Panc1 (cell line): ENCODE data around the gene NDUFB1. TPM values are rescaled to one million over a fixed set of nuclear protein-coding genes. Genes with fewer than 3 reads are reported as not detected.

Source experiments
- ATAC-seq: fragments of 200-7000 bp; cut with Tn5 transposase; 2 replicates; pipeline ENCODE4 v1.9.1; 2020; ENCODE audit warnings: mild to moderate bottlenecking, moderate library complexity
- BruUV-seq: library from RNA; stranded (reverse); fragments of 400-500 nt; replicated peaks from 2 replicates; lab custom pipeline; 2021; lab: Mats Ljungman, UMichigan
- CTCF ChIA-PET: fragments of 300-600 bp; sonication (Branson Sonifier 250); formaldehyde crosslinking; loops from one replicate; lab custom pipeline; 2022; ENCODE audit warnings: antibody characterized with exemption; lab: Charles Lee
- POLR2A ChIA-PET: fragments of 300-600 bp; sonication (Branson Sonifier 250); formaldehyde crosslinking; loops from one replicate; lab custom pipeline; 2022; ENCODE audit warnings: antibody characterized with exemption; lab: Charles Lee
- DNase-seq: peaks from one replicate; pipeline ENCODE4 v3.0.0-alpha.2; 2010; ENCODE audit warnings: low read depth, low spot score
- H3K27ac ChIP-seq: 2 replicates; pipeline ENCODE4 v1.5.1; 2011; ENCODE audit warnings: mild to moderate bottlenecking, low read length, inconsistent platforms
- H3K27me3 ChIP-seq: fragments of 200-500 bp; sonication (Bioruptor generic); 2 replicates; pipeline ENCODE4 v1.6.0; 2014; ENCODE audit warnings: low read length, inconsistent platforms; ENCODE audit not compliant: control insufficient read depth, insufficient read depth
- H3K36me3 ChIP-seq: fragments of 200-500 bp; sonication (Bioruptor generic); 2 replicates; pipeline ENCODE4 v1.5.1; 2014; ENCODE audit warnings: inconsistent platforms, mild to moderate bottlenecking, low read length, moderate library complexity; ENCODE audit not compliant: control insufficient read depth, insufficient read depth
- H3K4me1 ChIP-seq: 2 replicates; pipeline ENCODE4 v1.5.1; 2011; ENCODE audit warnings: inconsistent platforms, mild to moderate bottlenecking, low read length, moderate library complexity; ENCODE audit not compliant: control insufficient read depth, insufficient read depth
- H3K4me3 ChIP-seq, 2 experiments: 2 replicates each; pipeline ENCODE4 v1.5.1; 2011 to 2012; ENCODE audit warnings: low read depth in 2 of 2, low read length in 2 of 2, mild to moderate bottlenecking in 2 of 2, inconsistent platforms in 1 of 2, moderate library complexity in 1 of 2
- H3K9me3 ChIP-seq: fragments of 200-500 bp; sonication (Bioruptor generic); 2 replicates; pipeline ENCODE4 v1.5.1; 2014; ENCODE audit warnings: low read depth, mild to moderate bottlenecking, inconsistent platforms, low read length, moderate library complexity; ENCODE audit not compliant: control insufficient read depth, insufficient read depth
- POLR2AphosphoS5 ChIP-seq: IDR thresholded peaks from 2 replicates; pipeline ENCODE4 v1.6.1; 2012; ENCODE audit warnings: mild to moderate bottlenecking, low read depth, low read length, moderate library complexity
- SIN3A ChIP-seq: IDR thresholded peaks from 2 replicates; pipeline ENCODE4 v1.6.1; 2012; ENCODE audit warnings: low read depth, mild to moderate bottlenecking, low read length, moderate library complexity, borderline replicate concordance; ENCODE audit not compliant: insufficient read depth
- TCF7L2 ChIP-seq: IDR thresholded peaks from 2 replicates; pipeline ENCODE4 v1.6.1; 2011; ENCODE audit warnings: mild to moderate bottlenecking, low read depth, low read length, inconsistent platforms
- in situ Hi-C: cut with HindIII; loops from 2 replicates; pipeline ENCODE4 v1.10.0; 2016; ENCODE audit warnings: low sequenced_read_pairs, low pct_unique_long_range_greater_than_20kb
- intact Hi-C: fragments of 100-400 bp; cut with micrococcal nuclease; formaldehyde crosslinking; loops from one replicate; pipeline ENCODE4 v1.10.0; 2022; ENCODE audit not compliant: unreplicated experiment
- total RNA-seq: library from RNA; stranded (reverse); gene quantifications from one replicate; pipeline ENCODE4 v1.2.1, GENCODE V29; 2021; ENCODE audit not compliant: unreplicated experiment
- TF ChIP-seq, protein P1 (sequence below), 2 experiments: IDR thresholded peaks; 2 replicates each; pipeline ENCODE4 v1.6.1; 2011 to 2012; ENCODE audit warnings: low read depth in 2 of 2, control low read depth in 1 of 2, low read length in 1 of 2, mild to moderate bottlenecking in 1 of 2, moderate library complexity in 1 of 2; ENCODE audit not compliant: insufficient read depth in 1 of 2
- TF ChIP-seq, protein P2 (sequence below): fragments of 450-650 bp; IDR thresholded peaks from 2 replicates; pipeline ENCODE4 v1.5.1; 2017; ENCODE audit warnings: mild to moderate bottlenecking

The NDUFB1 gene
- total RNA-seq, 1 experiment from 2014 or later = 126 TPM

DNA sequence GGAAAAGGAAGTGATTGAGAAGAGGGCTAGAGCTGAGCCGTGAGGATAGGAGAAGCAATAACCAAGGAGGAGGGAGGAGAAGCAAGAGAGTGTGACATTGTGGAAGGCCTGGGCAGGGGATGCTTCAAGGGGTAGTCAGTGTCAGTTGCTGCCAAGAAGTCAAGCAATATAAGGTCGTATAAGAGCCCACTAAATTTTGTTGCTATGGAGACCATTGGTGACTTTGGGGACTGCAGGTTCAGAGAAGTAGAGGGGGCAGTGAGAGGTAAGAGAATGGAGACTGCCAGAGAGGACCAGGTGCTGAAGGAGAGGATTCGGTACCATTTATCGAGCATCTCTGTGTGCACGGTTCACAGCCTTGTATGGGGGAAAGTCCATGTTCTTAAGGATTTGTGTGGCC lies 12.0 kb downstream of the NDUFB1 start:
- TF ChIP-seq TCF7L2 = no peak
- no peak for TF ChIP-seq SIN3A
- Histone ChIP-seq H3K36me3 (peaks cover 2% of the 10 kb centered on the region; the same call in 1 of the 2 replicates), H3K4me3 (no peak overlapping the region), H3K27ac (no peak overlapping the region), H3K4me1 (no peaks in the 10 kb centered on the region), H3K27me3 (no peaks in the 10 kb centered on the region), H3K9me3 (no peaks in the 10 kb centered on the region)
- POLR2A ChIA-PET = no interaction called here
- CTCF ChIA-PET = no interaction called here
- in situ Hi-C loops (no loop called here), intact Hi-C loops (no loop called here)
- BruUV-seq = no TSS peak
- DNase-seq (no peak), ATAC-seq (no peak)

DNA sequence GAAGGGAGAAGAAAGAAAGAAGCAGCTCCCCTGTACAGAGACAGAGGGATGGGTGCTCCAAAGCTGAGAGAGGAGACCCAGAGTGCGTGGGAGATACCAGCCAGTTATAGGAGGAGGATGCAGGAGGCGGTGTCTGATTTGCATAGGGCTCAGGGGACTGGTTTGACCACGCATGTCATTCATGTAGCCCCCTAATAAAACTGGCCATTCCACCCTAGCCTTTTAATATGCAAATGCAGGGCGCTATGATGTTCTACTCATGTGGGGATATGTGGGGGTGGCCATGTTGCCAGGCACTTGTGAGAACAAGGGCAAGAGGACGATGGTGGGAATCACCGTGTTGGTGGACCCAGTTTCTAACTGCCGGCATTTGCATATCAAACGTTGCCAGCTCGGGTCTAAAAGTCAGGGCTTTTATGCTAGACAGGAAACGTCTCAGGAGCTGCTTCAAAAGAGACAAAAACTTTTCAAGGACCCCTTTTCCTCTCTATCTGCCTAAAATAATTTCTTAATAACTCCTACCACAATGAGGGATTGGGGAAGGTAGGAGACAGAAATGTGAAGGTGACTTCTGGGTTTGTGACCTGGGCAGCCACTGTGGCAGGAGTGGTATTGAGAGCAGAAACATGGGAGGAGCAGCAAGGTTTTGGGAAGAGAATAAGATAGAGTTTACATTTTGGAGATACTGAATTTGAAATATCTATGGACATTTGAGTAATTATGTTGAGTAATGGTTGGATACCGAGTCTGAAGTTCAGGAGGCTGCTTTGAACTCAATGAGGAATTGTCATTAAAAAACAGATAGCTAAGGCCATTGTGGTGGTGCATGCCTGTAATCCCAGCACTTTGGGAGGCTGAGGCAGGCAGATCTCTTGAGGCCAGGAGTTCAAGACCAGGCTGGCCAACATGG lies 12.9 kb downstream of the NDUFB1 start:
- H3K36me3 ChIP-seq = peaks cover 2% of the 10 kb centered on the region; the same call in 1 of the 2 replicates
- 0 out of 2 replicates have a peak, but pooled peaks cover under 1% of the 10 kb centered on the region for H3K4me1 ChIP-seq
- H3K4me3 ChIP-seq = no peak overlapping the region
- ChIA-PET POLR2A (no interaction called here), CTCF (interaction anchor here (0.6 kb wide), 2 partner anchors 14 to 586 kb away, joined by 3 read pairs; no protein-coding TSS in a partner anchor)
- TF ChIP-seq, protein P1, sequence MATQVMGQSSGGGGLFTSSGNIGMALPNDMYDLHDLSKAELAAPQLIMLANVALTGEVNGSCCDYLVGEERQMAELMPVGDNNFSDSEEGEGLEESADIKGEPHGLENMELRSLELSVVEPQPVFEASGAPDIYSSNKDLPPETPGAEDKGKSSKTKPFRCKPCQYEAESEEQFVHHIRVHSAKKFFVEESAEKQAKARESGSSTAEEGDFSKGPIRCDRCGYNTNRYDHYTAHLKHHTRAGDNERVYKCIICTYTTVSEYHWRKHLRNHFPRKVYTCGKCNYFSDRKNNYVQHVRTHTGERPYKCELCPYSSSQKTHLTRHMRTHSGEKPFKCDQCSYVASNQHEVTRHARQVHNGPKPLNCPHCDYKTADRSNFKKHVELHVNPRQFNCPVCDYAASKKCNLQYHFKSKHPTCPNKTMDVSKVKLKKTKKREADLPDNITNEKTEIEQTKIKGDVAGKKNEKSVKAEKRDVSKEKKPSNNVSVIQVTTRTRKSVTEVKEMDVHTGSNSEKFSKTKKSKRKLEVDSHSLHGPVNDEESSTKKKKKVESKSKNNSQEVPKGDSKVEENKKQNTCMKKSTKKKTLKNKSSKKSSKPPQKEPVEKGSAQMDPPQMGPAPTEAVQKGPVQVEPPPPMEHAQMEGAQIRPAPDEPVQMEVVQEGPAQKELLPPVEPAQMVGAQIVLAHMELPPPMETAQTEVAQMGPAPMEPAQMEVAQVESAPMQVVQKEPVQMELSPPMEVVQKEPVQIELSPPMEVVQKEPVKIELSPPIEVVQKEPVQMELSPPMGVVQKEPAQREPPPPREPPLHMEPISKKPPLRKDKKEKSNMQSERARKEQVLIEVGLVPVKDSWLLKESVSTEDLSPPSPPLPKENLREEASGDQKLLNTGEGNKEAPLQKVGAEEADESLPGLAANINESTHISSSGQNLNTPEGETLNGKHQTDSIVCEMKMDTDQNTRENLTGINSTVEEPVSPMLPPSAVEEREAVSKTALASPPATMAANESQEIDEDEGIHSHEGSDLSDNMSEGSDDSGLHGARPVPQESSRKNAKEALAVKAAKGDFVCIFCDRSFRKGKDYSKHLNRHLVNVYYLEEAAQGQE (IDR thresholded peaks at IDR 0.05; ENCODE audit: insufficient read depth in 1 of 2, low read depth in 2 of 2, low read length in 1 of 2) = no peak
- TF ChIP-seq SIN3A (no peak), TCF7L2 (no peak), POLR2AphosphoS5 (no peak)
- TF ChIP-seq, protein P2, sequence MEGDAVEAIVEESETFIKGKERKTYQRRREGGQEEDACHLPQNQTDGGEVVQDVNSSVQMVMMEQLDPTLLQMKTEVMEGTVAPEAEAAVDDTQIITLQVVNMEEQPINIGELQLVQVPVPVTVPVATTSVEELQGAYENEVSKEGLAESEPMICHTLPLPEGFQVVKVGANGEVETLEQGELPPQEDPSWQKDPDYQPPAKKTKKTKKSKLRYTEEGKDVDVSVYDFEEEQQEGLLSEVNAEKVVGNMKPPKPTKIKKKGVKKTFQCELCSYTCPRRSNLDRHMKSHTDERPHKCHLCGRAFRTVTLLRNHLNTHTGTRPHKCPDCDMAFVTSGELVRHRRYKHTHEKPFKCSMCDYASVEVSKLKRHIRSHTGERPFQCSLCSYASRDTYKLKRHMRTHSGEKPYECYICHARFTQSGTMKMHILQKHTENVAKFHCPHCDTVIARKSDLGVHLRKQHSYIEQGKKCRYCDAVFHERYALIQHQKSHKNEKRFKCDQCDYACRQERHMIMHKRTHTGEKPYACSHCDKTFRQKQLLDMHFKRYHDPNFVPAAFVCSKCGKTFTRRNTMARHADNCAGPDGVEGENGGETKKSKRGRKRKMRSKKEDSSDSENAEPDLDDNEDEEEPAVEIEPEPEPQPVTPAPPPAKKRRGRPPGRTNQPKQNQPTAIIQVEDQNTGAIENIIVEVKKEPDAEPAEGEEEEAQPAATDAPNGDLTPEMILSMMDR = no peak
- intact Hi-C loops = no loop called here
- DNase-seq = no peak
- BruUV-seq = no TSS peak
- H3K9me3 ChIP-seq = no peaks in the 10 kb centered on the region
- no peak for ATAC-seq
- in situ Hi-C loops = no loop called here
- H3K27ac ChIP-seq = no peak overlapping the region
- no peaks in the 10 kb centered on the region for H3K27me3 ChIP-seq
